ENCODE results near the gene MAGEA4. TPM values are rescaled to one million over a fixed set of nuclear protein-coding genes. Genes with fewer than 3 reads are reported as not detected.
A peak's percentile ranks its signal among the peaks of the same experiment; 100 is the strongest.

MAGEA4 gene
- total and polyA plus RNA-seq, 2 of the 4 experiments (the other 2 are of a cell fraction), result not detected

DNA sequence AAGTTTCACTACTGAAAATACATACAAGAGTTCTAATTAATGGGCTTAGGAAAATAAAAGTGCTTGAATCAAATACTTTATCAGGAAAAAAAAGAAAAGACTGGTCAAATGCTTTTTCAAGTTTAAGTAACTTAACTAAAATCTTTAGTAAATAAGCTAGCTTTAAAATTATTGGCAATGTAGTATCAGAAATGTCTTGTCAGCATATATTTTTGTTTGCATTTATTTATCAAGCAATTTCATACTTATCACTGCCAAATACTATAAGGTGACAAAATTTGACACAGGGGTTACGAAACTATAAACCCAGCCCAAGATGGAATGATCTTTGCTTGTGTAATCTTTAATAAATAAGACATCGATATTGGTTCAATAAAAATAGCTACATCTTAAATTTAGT, 31.8 kb upstream of the MAGEA4 start:
- Histone ChIP-seq H4K20me1 (ENCODE audit: insufficient read depth, low read length) (no peaks in the 10 kb centered on the region), H3K79me1 (ENCODE audit: low read depth in 1 of 2, low read length in 2 of 2) (no peaks in the 10 kb centered on the region), H3K9ac (ENCODE audit: low read depth, low read length) (no peak overlapping the region), H2AK5ac (ENCODE audit: low read depth, low read length) (no peak overlapping the region), H3K9me3 (ENCODE audit: control insufficient read depth, insufficient read depth, low read length) (no peaks in the 10 kb centered on the region), H3K9me1 (ENCODE audit: insufficient read depth, low read length) (no peaks in the 10 kb centered on the region), H4K5ac (ENCODE audit: low read depth, low read length) (no peak overlapping the region), H3K18ac (ENCODE audit: low read depth, low read length) (no peak overlapping the region), H3K27me3 (ENCODE audit: control insufficient read depth, insufficient read depth, low read length) (no peaks in the 10 kb centered on the region), H3K56ac (ENCODE audit: extremely low read depth, insufficient read depth, low read length) (no peak overlapping the region), H2BK20ac (ENCODE audit: low read depth, low read length) (no peak overlapping the region), H3K4me3 (ENCODE audit: insufficient read depth, low read depth, low read length) (no peak overlapping the region), H2BK15ac (ENCODE audit: low read depth, low read length) (no peak overlapping the region), H3K4ac (ENCODE audit: low read depth, low read length) (no peak overlapping the region), H3K14ac (replicated peaks; ENCODE audit: low read depth, low read length) (no peak overlapping the region), H3K23ac (ENCODE audit: low read depth, low read length) (no peak overlapping the region), H3K27ac (ENCODE audit: insufficient read depth, low read length) (no peak overlapping the region), H3K4me2 (ENCODE audit: low read depth, low read length) (no peak overlapping the region), H3K36me3 (ENCODE audit: control insufficient read depth, insufficient read depth, low read length) (no peaks in the 10 kb centered on the region), H4K8ac (ENCODE audit: low read depth in 2 of 2, low read length in 2 of 2) (no peak overlapping the region), H2AK9ac (replicated peaks; ENCODE audit: low read depth, low read length, poor library complexity) (no peak overlapping the region), H3K4me1 (ENCODE audit: control insufficient read depth, insufficient read depth, low read length) (no peaks in the 10 kb centered on the region), H2AFZ (replicated peaks; ENCODE audit: low read length, poor library complexity) (no peak overlapping the region), H2BK5ac (ENCODE audit: low read depth, low read length, poor library complexity, severe bottlenecking) (no peak overlapping the region), H4K91ac (ENCODE audit: insufficient read depth, low read depth, low read length) (no peak overlapping the region), H2BK120ac (ENCODE audit: low read depth, low read length) (no peak overlapping the region)
- ATAC-seq (ENCODE audit: low read depth) (no peak), DNase-seq (no peak)
- TF ChIP-seq MAFK (IDR thresholded peaks at IDR 0.05; ENCODE audit: low read depth, low read length), result peak; percentile 95
- TF ChIP-seq POLR2A (IDR thresholded peaks at IDR 0.05; ENCODE audit: low read depth, low read length), result no peak
- WGBS, 2 experiments (ENCODE audit: extremely low coverage in 2 of 2, insufficient read length in 1 of 2), result no CpG with 5 or more reads among the region's 2 CpGs
- intact Hi-C loops (cut with micrococcal nuclease), result no loop called here
- POLR2A ChIA-PET (ENCODE audit: unreplicated experiment), result interaction anchor here (0.6 kb wide), 1 partner anchor 700 kb away, joined by 3 read pairs; no protein-coding TSS in a partner anchor
- BruUV-seq (replicated peaks), result no TSS peak
- CTCF ChIA-PET, result no interaction called here
- in situ Hi-C loops (cut with MboI; ENCODE audit: low sequenced_read_pairs), result no loop called here
- dilution Hi-C loops (cut with HindIII; ENCODE audit: low sequenced_read_pairs, unreplicated experiment), result no loop called here

All from IMR-90 (cell line).